GM19463 (cell line): Measurements from ENCODE around the gene SPDYE5.
A peak's percentile ranks its signal among the peaks of the same experiment; 100 is the strongest.
"Not testable (repeated sequence)": the region's sequence is repeated elsewhere in the genome, so short reads cannot be mapped to it uniquely, and the experiment has no call there.

Experiments used
- ATAC-seq: cut with Tn5 transposase; IDR thresholded peaks from one replicate; pipeline ENCODE4 v1.9.1; 2021; ENCODE audit warnings: mild to moderate bottlenecking, moderate library complexity; ENCODE audit not compliant: unreplicated experiment

Gene SPDYE5

GRCh38 chr7:75492020-75492419, at the start of gene SPDYE5:
SPDYE5 (plus strand) TSS chr7:75492320; CDS start chr7:75494048, 1,728 bp downstream.
- not testable (repeated sequence) for ATAC-seq

GRCh38 chr7:75442465-75443111, 49.5 kb upstream of the SPDYE5 start:
- peak; percentile 87 for ATAC-seq

GRCh38 chr7:75449946-75450345, 42.2 kb upstream of the SPDYE5 start:
- not testable (repeated sequence) for ATAC-seq

GRCh38 chr7:75452494-75452955, 39.6 kb upstream of the SPDYE5 start:
- ATAC-seq, result peak; percentile 88

- not testable (repeated sequence) for ATAC-seq
Measured at GRCh38 chr7:75456403-75456802, 35.7 kb upstream of the SPDYE5 start.

GRCh38 chr7:75458034-75458433, 34.1 kb upstream of the SPDYE5 start:
- not testable (repeated sequence) for ATAC-seq

- not testable (repeated sequence) for ATAC-seq
Measured at GRCh38 chr7:75460541-75460940, 31.6 kb upstream of the SPDYE5 start.

GRCh38 chr7:75470166-75470565, 22.0 kb upstream of the SPDYE5 start:
- not testable (repeated sequence) for ATAC-seq

- not testable (repeated sequence) for ATAC-seq
Measured at GRCh38 chr7:75477457-75477856, 14.7 kb upstream of the SPDYE5 start.

- ATAC-seq, result not testable (repeated sequence)
Measured at GRCh38 chr7:75480313-75480712, 11.8 kb upstream of the SPDYE5 start.

GRCh38 chr7:75485355-75485978, 6.7 kb upstream of the SPDYE5 start:
- ATAC-seq, result not testable (repeated sequence)

- ATAC-seq, result peak; percentile 99
Measured at GRCh38 chr7:75485979-75486643, 6.0 kb upstream of the SPDYE5 start, which contains the start of gene POM121C. POM121C (minus strand) TSS chr7:75486299; CDS start chr7:75441496, 44,803 bp downstream.

GRCh38 chr7:75509033-75509432, 16.9 kb downstream of the SPDYE5 start:
- peak; percentile 53 for ATAC-seq

- ATAC-seq, result not testable (repeated sequence)
Measured at GRCh38 chr7:75518842-75519241, 26.7 kb downstream of the SPDYE5 start.

GRCh38 chr7:75521727-75522126, 29.6 kb downstream of the SPDYE5 start:
- not testable (repeated sequence) for ATAC-seq

- ATAC-seq, result not testable (repeated sequence)
Measured at GRCh38 chr7:75527224-75527722, 35.2 kb downstream of the SPDYE5 start.

GRCh38 chr7:75531359-75531821, 39.3 kb downstream of the SPDYE5 start:
- no peak for ATAC-seq

- no peak for ATAC-seq
Measured at GRCh38 chr7:75532639-75533038, 40.5 kb downstream of the SPDYE5 start.

- ATAC-seq, result no peak
Measured at GRCh38 chr7:75533926-75534325, 41.8 kb downstream of the SPDYE5 start.

- ATAC-seq, result peak; percentile 82
Measured at GRCh38 chr7:75534727-75535307, 42.7 kb downstream of the SPDYE5 start.

- no peak for ATAC-seq
Measured at GRCh38 chr7:75536491-75536890, 44.4 kb downstream of the SPDYE5 start.
